Type B pancreatic cell (in vitro differentiated cells): ENCODE measurements around the gene C1orf159. TPM values are rescaled to one million over a fixed set of nuclear protein-coding genes. Genes with fewer than 3 reads are reported as not detected.

Experiments
- DNase-seq: peaks from one replicate; pipeline ENCODE4 v3.0.0; 2021; ENCODE audit warnings: mixed read lengths; ENCODE audit not compliant: unreplicated experiment; ENCODE audit errors: extremely low spot score
- H3K27ac Mint-ChIP-seq: 2 replicates; pipeline ENCODE4 v1.8.0; 2021; ENCODE audit warnings: mild to moderate bottlenecking, mixed read lengths
- H3K27me3 Mint-ChIP-seq: 2 replicates; pipeline ENCODE4 v1.8.0; 2021; ENCODE audit warnings: mixed read lengths
- H3K36me3 Mint-ChIP-seq: 2 replicates; pipeline ENCODE4 v1.8.0; 2021; ENCODE audit warnings: mixed read lengths
- H3K4me1 Mint-ChIP-seq: one replicate; pipeline ENCODE4 v1.8.0; 2021; ENCODE audit warnings: mixed read lengths; ENCODE audit not compliant: unreplicated experiment
- H3K4me3 Mint-ChIP-seq: 2 replicates; pipeline ENCODE4 v1.8.0; 2021; ENCODE audit warnings: mild to moderate bottlenecking, mixed read lengths
- H3K9me3 Mint-ChIP-seq: 2 replicates; pipeline ENCODE4 v1.8.0; 2021; ENCODE audit warnings: mixed read lengths
- CTCF ChIP-seq: fragments of 200-600 bp; sonication (generic); conservative IDR thresholded peaks from 2 replicates; pipeline ENCODE4 v1.5.0; 2021; ENCODE audit warnings: antibody characterized with exemption, mild to moderate bottlenecking
- total RNA-seq: library from RNA; stranded (reverse); gene quantifications from 2 replicates; pipeline ENCODE4 v1.2.1, GENCODE V29; 2021; ENCODE audit warnings: low replicate concordance

Gene C1orf159
- total RNA-seq, 1 donor from 2014 or later: 21.2 TPM

- Mint-ChIP-seq H3K4me3 (peak overlapping the region; percentile 65), H3K27me3 (peaks cover 15% of the 10 kb centered on the region), H3K9me3 (no peaks in the 10 kb centered on the region), H3K4me1 (peaks cover 11% of the 10 kb centered on the region), H3K36me3 (peaks cover 4% of the 10 kb centered on the region), H3K27ac (no peak overlapping the region)
- TF ChIP-seq CTCF: peak; percentile 35
- no peak for DNase-seq
These were observed 75.6 kb downstream of the C1orf159 start for GRCh38 chr1:1040004-1040991.

- DNase-seq: no peak
- Mint-ChIP-seq H3K27me3 (peaks cover 15% of the 10 kb centered on the region), H3K36me3 (no peaks in the 10 kb centered on the region), H3K9me3 (no peaks in the 10 kb centered on the region), H3K27ac (no peak overlapping the region), H3K4me1 (peaks cover 11% of the 10 kb centered on the region), H3K4me3 (peak overlapping the region; percentile 65)
- TF ChIP-seq CTCF: no peak
These were observed 76.6 kb downstream of the C1orf159 start for GRCh38 chr1:1039145-1039910.

GRCh38 chr1:1038694-1039093 is 77.2 kb downstream of the C1orf159 start:
- Mint-ChIP-seq H3K4me1 (peaks cover 11% of the 10 kb centered on the region), H3K9me3 (no peaks in the 10 kb centered on the region), H3K4me3 (peak overlapping the region; percentile 47)

GRCh38 chr1:1037366-1038327 is 78.2 kb downstream of the C1orf159 start:
- no peak overlapping the region for H3K4me3 Mint-ChIP-seq
- DNase-seq: no peak
- no peak for TF ChIP-seq CTCF
- peaks cover 11% of the 10 kb centered on the region for H3K4me1 Mint-ChIP-seq
- H3K27me3 Mint-ChIP-seq: peaks cover 15% of the 10 kb centered on the region
- H3K9me3 Mint-ChIP-seq: no peaks in the 10 kb centered on the region
- no peaks in the 10 kb centered on the region for H3K36me3 Mint-ChIP-seq
- H3K27ac Mint-ChIP-seq: no peak overlapping the region

More at GRCh38 chr1:1038694-1039093, 77.2 kb downstream of the C1orf159 start:
- peaks cover 15% of the 10 kb centered on the region for H3K27me3 Mint-ChIP-seq
- TF ChIP-seq CTCF: no peak
- H3K36me3 Mint-ChIP-seq: no peaks in the 10 kb centered on the region
- no peak for DNase-seq
- H3K27ac Mint-ChIP-seq: peak overlapping the region; percentile 61
